Measurements from ENCODE around the gene TMEM170A.

GRCh38 chr16:75421820-75422126 is 42.7 kb downstream of the TMEM170A start:
- TF ChIP-seq CTCF (IDR thresholded peaks at IDR 0.05) (no peak), POLR2A (IDR thresholded peaks at IDR 0.05) (no peak), POLR2AphosphoS5 (IDR thresholded peaks at IDR 0.05) (no peak)

All from prostate gland (tissue), 2 donors.